GM21737 (cell line): ENCODE results near the gene RPH3AL.

ENCODE experiments used
- ATAC-seq: cut with Tn5 transposase; IDR thresholded peaks from one replicate; pipeline ENCODE4 v1.9.1; 2021; ENCODE audit warnings: mild to moderate bottlenecking, moderate library complexity; ENCODE audit not compliant: unreplicated experiment

The RPH3AL gene

DNA sequence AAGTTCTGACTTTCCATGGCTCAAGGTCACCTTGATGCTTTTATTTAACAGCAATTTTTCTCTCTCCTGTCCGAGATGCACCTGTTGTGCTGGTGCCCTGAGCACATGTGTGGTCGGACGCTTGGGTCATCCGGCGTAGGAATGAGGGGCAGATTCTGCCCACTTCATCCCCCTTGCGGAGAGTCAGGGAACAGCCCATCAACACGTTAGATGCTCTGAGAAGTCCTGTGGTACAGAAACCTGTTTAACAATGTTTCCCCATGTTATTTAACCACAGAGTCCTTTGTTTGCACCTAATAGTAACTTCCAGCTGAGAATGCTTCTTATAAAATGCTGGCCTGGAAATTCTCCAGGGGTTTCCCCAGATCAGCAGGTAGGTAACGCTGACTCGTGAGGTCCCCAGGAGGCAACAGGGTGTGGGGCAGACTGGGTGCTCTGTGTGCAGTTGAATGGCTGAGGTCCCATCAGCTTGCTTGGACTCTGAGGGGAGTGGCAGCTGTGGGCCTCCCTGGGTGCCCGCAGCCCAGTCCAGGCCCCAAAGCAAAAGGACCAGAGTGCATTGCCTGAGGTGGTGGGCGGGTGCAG lies 189.0 kb downstream of the RPH3AL start:
- no peak for ATAC-seq

GRCh38 chr17:162689-163088 lies 189.9 kb downstream of the RPH3AL start:
- no peak for ATAC-seq
